Naive thymus-derived CD8-positive, alpha-beta T cell (primary cell): ENCODE results near the gene SERPINF2. TPM values are rescaled to one million over a fixed set of nuclear protein-coding genes. Genes with fewer than 3 reads are reported as not detected.
"Not testable (repeated sequence)": the region's sequence is repeated elsewhere in the genome, so short reads cannot be mapped to it uniquely, and the experiment has no call there.

Experiments used
- ATAC-seq, 2 donors: fragments of 150-1000 bp; cut with Tn5 transposase in 1 of 2; sonication (Bioruptor Pico), chemical (Tn5 transposase) in 1 of 2; 1 replicate in 1 of 2; 2 replicates in 1 of 2; pipeline ENCODE4 v1.10.0; 2021; ENCODE audit warnings: mild to moderate bottlenecking in 2 of 2, moderate library complexity in 2 of 2
- POLR2A ChIA-PET: fragments of 350-600 bp; sonication (Branson Sonifier 250); formaldehyde crosslinking; loops from one replicate; lab custom pipeline; 2021; ENCODE audit warnings: antibody characterized with exemption; lab: Charles Lee
- DNase-seq, 10 donors: peaks; one replicate each; pipeline versions ENCODE4 v3.0.0 to v3.0.0-alpha.2; 2020 to 2022
- H3K27ac Mint-ChIP-seq, 10 donors: one replicate each; pipeline ENCODE4 v1.8.0; 2020 to 2022; ENCODE audit warnings: mild to moderate bottlenecking in 10 of 10, mixed read lengths in 10 of 10, moderate library complexity in 4 of 10, inconsistent platforms in 1 of 10
- H3K27me3 Mint-ChIP-seq, 5 donors: one replicate each; pipeline ENCODE4 v1.8.0; 2021 to 2022; ENCODE audit warnings: mixed read lengths in 5 of 5
- H3K36me3 Mint-ChIP-seq, 3 donors: one replicate each; pipeline ENCODE4 v1.8.0; 2020 to 2022; ENCODE audit warnings: mixed read lengths in 3 of 3, mild to moderate bottlenecking in 2 of 3, inconsistent platforms in 1 of 3
- H3K4me1 Mint-ChIP-seq, 4 donors: one replicate each; pipeline ENCODE4 v1.8.0; 2021 to 2022; ENCODE audit warnings: mixed read lengths in 4 of 4
- H3K4me3 Mint-ChIP-seq, 10 donors: one replicate each; pipeline ENCODE4 v1.8.0; 2020 to 2022; ENCODE audit warnings: mild to moderate bottlenecking in 10 of 10, mixed read lengths in 10 of 10, moderate library complexity in 6 of 10, inconsistent platforms in 1 of 10
- H3K9me3 Mint-ChIP-seq, 9 donors: one replicate each; pipeline ENCODE4 v1.8.0; 2020 to 2022; ENCODE audit warnings: mixed read lengths in 9 of 9, mild to moderate bottlenecking in 3 of 9, inconsistent platforms in 1 of 9, moderate library complexity in 1 of 9
- polyA plus RNA-seq, 3 donors: library from polyadenylated mRNA; unstranded; fragments of 300-500 nt; fragmentation: Illumina TruSeq; gene quantifications; one replicate each; pipeline ENCODE4 v1.2.3, GENCODE V29; 2021
- total RNA-seq, 8 experiments: library from RNA in 2 of 8; stranded (reverse) in 2 of 8; gene quantifications; one replicate each; pipeline ENCODE4 v1.2.3 and lab custom pipeline; 2021 to 2026

Gene SERPINF2
- total and polyA plus RNA-seq, 5 experiments from 2014 or later = 0.10 to 1.5 (median 0.55) TPM; not detected in 1

DNA sequence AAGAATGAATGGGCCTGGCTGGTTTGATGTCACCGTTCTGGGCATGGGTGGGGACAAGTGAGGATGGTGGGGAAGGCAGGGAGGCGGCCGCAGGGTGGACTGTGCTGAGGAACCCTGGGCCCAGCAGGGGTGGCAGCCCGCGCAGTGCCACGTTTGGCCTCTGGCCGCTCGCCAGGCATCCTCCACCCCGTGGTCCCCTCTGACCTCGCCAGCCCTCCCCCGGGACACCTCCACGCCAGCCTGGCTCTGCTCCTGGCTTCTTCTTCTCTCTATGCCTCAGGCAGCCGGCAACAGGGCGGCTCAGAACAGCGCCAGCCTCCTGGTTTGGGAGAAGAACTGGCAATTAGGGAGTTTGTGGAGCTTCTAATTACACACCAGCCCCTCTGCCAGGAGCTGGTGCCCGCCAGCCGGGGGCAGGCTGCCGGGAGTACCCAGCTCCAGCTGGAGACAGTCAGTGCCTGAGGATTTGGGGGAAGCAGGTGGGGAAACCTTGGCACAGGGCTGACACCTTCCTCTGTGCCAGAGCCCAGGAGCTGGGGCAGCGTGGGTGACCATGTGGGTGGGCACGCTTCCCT lies 12.7 kb downstream of the SERPINF2 start:
- no peaks in the 10 kb centered on the region for H3K27me3 Mint-ChIP-seq
- H3K36me3 Mint-ChIP-seq = no peaks in the 10 kb centered on the region
- H3K27ac Mint-ChIP-seq = peak overlapping the region in 2 of 10 donors; percentile 43 to 69
- no peak for ATAC-seq
- H3K4me1 Mint-ChIP-seq = peaks cover 5 to 23% (median 9%) of the 10 kb centered on the region in 4 donors
- H3K4me3 Mint-ChIP-seq = no peak overlapping the region
- DNase-seq = no peak
- no peaks in the 10 kb centered on the region for H3K9me3 Mint-ChIP-seq
- POLR2A ChIA-PET = interaction anchor here (1.1 to 1.8 kb wide), 2 partner anchors 9 to 22 kb away, joined by 3 to 11 read pairs; no protein-coding TSS in a partner anchor

GRCh38 chr17:1755827-1756262 lies 13.2 kb downstream of the SERPINF2 start:
- ATAC-seq (no peak), DNase-seq (no peak)
- Mint-ChIP-seq H3K27me3 (no peaks in the 10 kb centered on the region), H3K9me3 (no peaks in the 10 kb centered on the region), H3K4me1 (peaks cover 5 to 23% (median 10%) of the 10 kb centered on the region in 4 donors), H3K36me3 (no peaks in the 10 kb centered on the region), H3K27ac (no peak overlapping the region), H3K4me3 (no peak overlapping the region)
- POLR2A ChIA-PET = interaction anchor here (1.1 to 1.8 kb wide), 2 partner anchors 9 to 22 kb away, joined by 3 to 11 read pairs; no protein-coding TSS in a partner anchor

GRCh38 chr17:1758807-1759206 lies 16.1 kb downstream of the SERPINF2 start:
- H3K27me3 Mint-ChIP-seq = no peaks in the 10 kb centered on the region
- H3K4me3 Mint-ChIP-seq = no peak overlapping the region
- H3K27ac Mint-ChIP-seq = peak overlapping the region in 4 of 10 donors; percentile 66 to 84 (median 83)
- DNase-seq = no peak
- H3K36me3 Mint-ChIP-seq = no peaks in the 10 kb centered on the region
- no peak for ATAC-seq
- H3K4me1 Mint-ChIP-seq = peaks cover 15 to 39% (median 29%) of the 10 kb centered on the region in 4 donors
- POLR2A ChIA-PET = no interaction called here
- H3K9me3 Mint-ChIP-seq = no peaks in the 10 kb centered on the region

- DNase-seq = no peak
- Mint-ChIP-seq H3K9me3 (no peaks in the 10 kb centered on the region), H3K36me3 (no peaks in the 10 kb centered on the region), H3K27ac (peak overlapping the region in 1 of 10 donors; percentile 27), H3K4me3 (no peak overlapping the region), H3K4me1 (peaks cover 21 to 46% (median 36%) of the 10 kb centered on the region in 4 donors), H3K27me3 (no peaks in the 10 kb centered on the region)
- ATAC-seq = no peak
- POLR2A ChIA-PET = no interaction called here
Measured at GRCh38 chr17:1759529-1759928, 16.9 kb downstream of the SERPINF2 start.

DNA sequence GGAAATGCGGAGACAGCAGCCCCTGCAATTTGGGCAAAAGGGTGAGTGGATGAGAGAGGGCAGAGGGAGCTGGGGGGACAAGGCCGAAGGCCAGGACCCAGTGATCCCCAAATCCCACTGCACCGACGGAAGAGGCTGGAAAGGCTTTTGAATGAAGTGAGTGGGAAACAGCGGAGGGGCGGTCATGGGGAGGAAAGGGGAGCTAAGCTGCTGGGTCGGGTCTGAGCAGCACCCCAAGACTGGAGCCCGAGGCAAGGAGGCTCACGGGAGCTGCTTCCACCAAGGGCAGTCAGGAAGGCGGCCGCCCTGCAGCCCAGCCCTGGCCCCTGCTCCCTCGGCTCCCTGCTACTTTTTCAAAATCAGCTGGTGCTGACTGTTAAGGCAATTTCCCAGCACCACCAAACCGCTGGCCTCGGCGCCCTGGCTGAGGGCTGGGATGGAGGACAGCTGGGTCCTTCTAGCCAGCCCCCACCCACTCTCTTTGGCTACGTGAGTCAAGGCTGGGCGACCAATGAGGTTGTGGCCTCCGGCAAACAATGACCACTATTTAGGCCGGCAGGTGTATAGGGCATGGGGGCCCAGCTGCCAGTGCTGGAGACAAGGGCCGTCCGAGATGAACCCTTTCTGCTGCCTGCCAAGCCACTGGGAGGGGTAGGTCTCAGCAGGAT lies 19.7 kb downstream of the SERPINF2 start:
- Mint-ChIP-seq H3K36me3 (no peaks in the 10 kb centered on the region), H3K9me3 (no peaks in the 10 kb centered on the region), H3K4me3 (peak overlapping the region in 4 of 10 donors; percentile 18 to 72 (median 44)), H3K27ac (peak overlapping the region; percentile 55 to 96 (median 88)), H3K4me1 (peaks cover 19 to 45% (median 40%) of the 10 kb centered on the region in 4 donors), H3K27me3 (no peaks in the 10 kb centered on the region)
- POLR2A ChIA-PET = interaction anchor here (0.5 to 3.5 kb wide), 6 partner anchors 10 to 358 kb away, joined by 3 to 31 read pairs (median 4); partner anchors contain the start of gene WDR81
- ATAC-seq (no peak), DNase-seq (no peak)

- Mint-ChIP-seq H3K4me1 (peaks cover 23 to 51% (median 46%) of the 10 kb centered on the region in 4 donors), H3K27ac (peak overlapping the region; percentile 84 to 96 (median 94)), H3K9me3 (no peaks in the 10 kb centered on the region), H3K36me3 (no peaks in the 10 kb centered on the region), H3K4me3 (peak overlapping the region in 9 of 10 donors; percentile 7 to 81 (median 72)), H3K27me3 (no peaks in the 10 kb centered on the region)
- POLR2A ChIA-PET = interaction anchor here (0.7 to 3.5 kb wide), 15 partner anchors 8 to 638 kb away, joined by 3 to 31 read pairs (median 5); partner anchors contain the start of genes MNT, RILP, RPA1 and SMYD4
- peak in 1 of 2 donors; percentile 26 for ATAC-seq
- peak in 1 of 10 donors; percentile 12 for DNase-seq
Measured at GRCh38 chr17:1762901-1763898, 20.5 kb downstream of the SERPINF2 start.

DNA sequence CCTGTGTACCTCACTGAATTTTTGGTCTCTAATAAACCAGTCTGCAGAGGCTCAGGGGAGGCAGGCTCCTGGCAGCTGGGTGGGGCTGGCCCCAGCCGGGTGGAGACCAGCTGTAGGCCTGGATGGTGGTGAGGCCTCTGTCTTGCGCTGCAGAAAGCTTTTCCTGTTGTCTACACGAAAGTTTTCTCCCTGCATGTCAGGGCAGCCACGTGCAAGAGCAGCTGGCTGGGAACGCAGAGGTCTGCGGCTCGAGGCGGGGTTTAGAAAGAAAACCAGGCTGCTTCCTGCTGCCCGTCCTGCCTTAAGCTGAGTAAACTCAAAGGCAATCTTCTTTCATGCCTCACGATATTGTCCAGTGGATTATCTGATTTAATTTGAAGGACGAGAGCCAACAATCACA lies 21.6 kb downstream of the SERPINF2 start:
- DNase-seq (peak in 9 of 10 donors; percentile 50 to 82 (median 60)), ATAC-seq (peak; percentile 95)
- H3K27me3 Mint-ChIP-seq = no peaks in the 10 kb centered on the region
- POLR2A ChIA-PET = interaction anchor here (0.6 to 3.5 kb wide), 14 partner anchors 9 to 572 kb away, joined by 3 to 31 read pairs (median 5); partner anchors contain the start of genes RPA1, SMYD4, TSR1 and WDR81
- H3K9me3 Mint-ChIP-seq = no peaks in the 10 kb centered on the region
- peaks cover 21 to 49% (median 45%) of the 10 kb centered on the region in 4 donors for H3K4me1 Mint-ChIP-seq
- no peaks in the 10 kb centered on the region for H3K36me3 Mint-ChIP-seq
- peak overlapping the region; percentile 84 to 96 (median 94) for H3K27ac Mint-ChIP-seq
- peak overlapping the region; percentile 52 to 81 (median 72) for H3K4me3 Mint-ChIP-seq

DNA sequence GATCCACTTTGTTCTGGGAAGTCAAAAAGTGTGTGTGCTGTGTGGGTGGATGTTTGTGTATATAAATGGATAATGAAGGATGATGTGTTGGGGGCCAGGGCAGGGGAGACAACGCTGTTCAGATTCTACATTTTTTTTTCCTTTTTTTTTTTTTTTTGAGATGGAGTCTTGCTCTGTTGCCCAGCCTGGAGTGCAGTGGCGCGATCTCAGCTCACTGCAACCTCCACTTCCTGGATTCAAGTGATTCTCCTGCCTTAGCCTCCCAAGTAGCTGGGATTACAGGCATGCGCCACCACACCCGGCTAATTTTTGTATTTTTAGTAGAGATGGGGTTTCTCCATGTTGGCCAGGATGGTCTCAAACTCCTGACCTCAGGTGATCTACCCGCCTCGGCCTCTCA lies 22.0 kb downstream of the SERPINF2 start:
- H3K27me3 Mint-ChIP-seq, H3K36me3 Mint-ChIP-seq, DNase-seq, H3K9me3 Mint-ChIP-seq: not testable (repeated sequence)
- H3K4me1 Mint-ChIP-seq = peaks cover 25 to 54% (median 49%) of the 10 kb centered on the region in 4 donors
- H3K27ac Mint-ChIP-seq = peak overlapping the region; percentile 84 to 96 (median 94)
- peak; percentile 6 to 24 for ATAC-seq
- POLR2A ChIA-PET = interaction anchor here (0.7 to 3.5 kb wide), 13 partner anchors 9 to 572 kb away, joined by 3 to 31 read pairs (median 5); partner anchors contain the start of genes RPA1, SMYD4, TSR1 and WDR81
- peak overlapping the region; percentile 52 to 81 (median 72) for H3K4me3 Mint-ChIP-seq

- DNase-seq = no peak
Measured at GRCh38 chr17:1765576-1765975, 22.9 kb downstream of the SERPINF2 start.

DNA sequence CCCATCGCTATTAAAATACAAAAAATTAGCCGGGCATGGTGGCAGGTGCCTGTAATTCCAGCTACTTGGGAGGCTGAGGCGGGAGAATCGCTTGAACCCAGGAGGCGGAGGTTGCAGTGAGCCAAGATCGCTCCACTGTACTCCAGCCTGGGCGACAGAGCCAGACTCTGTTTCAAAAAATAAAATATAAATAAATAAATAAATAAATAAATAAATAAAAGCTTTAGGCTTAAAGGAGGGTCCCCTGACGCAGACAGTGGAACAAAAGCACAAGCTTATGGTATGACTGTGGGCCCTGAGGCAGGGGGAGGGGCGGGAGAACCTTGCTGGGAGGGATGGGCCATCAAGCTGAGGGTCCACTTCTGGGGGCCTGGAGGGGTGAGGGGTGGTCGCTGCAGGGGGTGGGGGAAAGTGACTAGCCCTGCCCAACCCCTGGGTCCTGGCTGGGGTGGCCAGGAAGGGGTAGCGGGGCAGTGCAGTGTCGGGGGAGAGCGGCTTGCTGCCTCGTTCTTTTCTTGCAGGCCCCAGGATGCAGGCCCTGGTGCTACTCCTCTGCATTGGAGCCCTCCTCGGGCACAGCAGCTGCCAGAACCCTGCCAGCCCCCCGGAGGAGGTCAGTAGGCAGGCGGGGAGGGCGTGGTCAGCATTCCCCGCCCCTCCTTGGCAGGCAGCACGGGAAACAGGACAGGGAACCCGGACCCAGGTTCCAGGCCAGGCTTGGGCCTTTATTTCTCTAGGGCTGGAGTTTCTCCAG lies 23.9 kb downstream of the SERPINF2 start:
- Mint-ChIP-seq H3K27ac (peak overlapping the region in 5 of 10 donors; percentile 29 to 80 (median 59)), H3K27me3 (no peaks in the 10 kb centered on the region), H3K4me1 (peaks cover 29 to 63% (median 60%) of the 10 kb centered on the region in 4 donors), H3K9me3 (no peaks in the 10 kb centered on the region), H3K36me3 (peaks cover 0 to 2% (median 0%) of the 10 kb centered on the region in 3 donors), H3K4me3 (no peak overlapping the region)
- POLR2A ChIA-PET = interaction anchor here (0.9 to 1.5 kb wide), 5 partner anchors 43 to 63 kb away, joined by 3 to 7 read pairs (median 4); partner anchors contain the start of genes RPA1 and SMYD4
- DNase-seq (no peak), ATAC-seq (no peak)

More at GRCh38 chr17:1765576-1765975, 22.9 kb downstream of the SERPINF2 start:
- no peaks in the 10 kb centered on the region for H3K27me3 Mint-ChIP-seq
- H3K36me3 Mint-ChIP-seq = no peaks in the 10 kb centered on the region
- ATAC-seq = no peak
- H3K9me3 Mint-ChIP-seq = no peaks in the 10 kb centered on the region
- peak overlapping the region in 2 of 10 donors; percentile 22 to 26 for H3K4me3 Mint-ChIP-seq
- peaks cover 29 to 60% (median 56%) of the 10 kb centered on the region in 4 donors for H3K4me1 Mint-ChIP-seq
- POLR2A ChIA-PET = interaction anchor here (0.6 to 2.5 kb wide), 8 partner anchors 8 to 64 kb away, joined by 3 to 13 read pairs (median 4); partner anchors contain the start of genes RPA1 and SMYD4
- H3K27ac Mint-ChIP-seq = peak overlapping the region in 8 of 10 donors; percentile 24 to 80 (median 40)

- H3K27ac Mint-ChIP-seq = peak overlapping the region in 6 of 10 donors; percentile 76 to 87 (median 82)
- POLR2A ChIA-PET = interaction anchor here (0.9 to 1.1 kb wide), 2 partner anchors 44 to 141 kb away, joined by 3 read pairs; no protein-coding TSS in a partner anchor
- no peaks in the 10 kb centered on the region for H3K27me3 Mint-ChIP-seq
- H3K4me3 Mint-ChIP-seq = peak overlapping the region in 1 of 10 donors; percentile 38
- no peak for DNase-seq
- peaks cover 0 to 2% (median 0%) of the 10 kb centered on the region in 3 donors for H3K36me3 Mint-ChIP-seq
- ATAC-seq = no peak
- H3K9me3 Mint-ChIP-seq = no peaks in the 10 kb centered on the region
- H3K4me1 Mint-ChIP-seq = peaks cover 24 to 59% (median 54%) of the 10 kb centered on the region in 4 donors
Measured at GRCh38 chr17:1767358-1767757, 24.7 kb downstream of the SERPINF2 start.
